Natural killer cell (primary cell): ENCODE data around the gene MRPL16. TPM values are rescaled to one million over a fixed set of nuclear protein-coding genes. Genes with fewer than 3 reads are reported as not detected.
"Not testable (repeated sequence)": the region's sequence is repeated elsewhere in the genome, so short reads cannot be mapped to it uniquely, and the experiment has no call there.

Experiments
- ATAC-seq, 3 donors: fragments of 150-1000 bp in 2 of 3; fragments of 200-7000 bp in 1 of 3; cut with Tn5 transposase; 1 replicate in 1 of 3; 2 replicates in 2 of 3; pipeline ENCODE4 v1.10.0; 2021; ENCODE audit warnings: mild to moderate bottlenecking in 2 of 3, moderate library complexity in 2 of 3
- DNase-seq, 2 donors: peaks; one replicate each; pipeline versions ENCODE4 v3.0.0 to v3.0.0-alpha.2; 2013 to 2021; ENCODE audit warnings: mixed read lengths in 1 of 2
- H3K27ac ChIP-seq: one replicate; pipeline ENCODE4 v1.5.1; 2013; ENCODE audit warnings: mild to moderate bottlenecking, low read length
- H3K27me3 ChIP-seq: one replicate; pipeline ENCODE4 v1.6.1; 2013; ENCODE audit warnings: low read length; ENCODE audit not compliant: control insufficient read depth, insufficient read depth
- H3K36me3 ChIP-seq: one replicate; pipeline ENCODE4 v1.6.1; 2013; ENCODE audit warnings: low read length; ENCODE audit not compliant: control insufficient read depth, insufficient read depth
- H3K4me1 ChIP-seq: one replicate; pipeline ENCODE4 v1.6.1; 2013; ENCODE audit warnings: low read length; ENCODE audit not compliant: control insufficient read depth, insufficient read depth
- H3K4me3 ChIP-seq: one replicate; pipeline ENCODE4 v1.5.1; 2013; ENCODE audit warnings: low read length
- H3K9me3 ChIP-seq: one replicate; pipeline ENCODE4 v1.6.1; 2013; ENCODE audit warnings: low read length; ENCODE audit not compliant: control insufficient read depth, insufficient read depth
- H3K27ac Mint-ChIP-seq, 2 donors: one replicate each; pipeline ENCODE4 v1.8.0; 2022; ENCODE audit warnings: mild to moderate bottlenecking in 2 of 2, mixed read lengths in 2 of 2, moderate library complexity in 1 of 2
- H3K27me3 Mint-ChIP-seq, 2 donors: one replicate each; pipeline ENCODE4 v1.8.0; 2022; ENCODE audit warnings: low read depth in 2 of 2, mixed read lengths in 2 of 2
- H3K36me3 Mint-ChIP-seq: one replicate; pipeline ENCODE4 v1.8.0; 2022; ENCODE audit warnings: mixed read lengths
- H3K4me1 Mint-ChIP-seq, 2 donors: one replicate each; pipeline ENCODE4 v1.8.0; 2022; ENCODE audit warnings: mixed read lengths in 2 of 2
- H3K4me3 Mint-ChIP-seq: one replicate; pipeline ENCODE4 v1.8.0; 2022; ENCODE audit warnings: mild to moderate bottlenecking, moderate library complexity, mixed read lengths
- H3K9me3 Mint-ChIP-seq, 2 donors: one replicate each; pipeline ENCODE4 v1.8.0; 2022; ENCODE audit warnings: mixed read lengths in 2 of 2
- CTCF ChIP-seq: fragments of 200-600 bp; IDR thresholded peaks from one replicate; pipeline ENCODE4 v1.8.0; 2022; ENCODE audit warnings: antibody characterized with exemption
- WGBS: methylation state at CpG from one replicate; pipeline ENCODE4 v1.1.7; 2013; ENCODE audit warnings: missing lambda C conversion rate; ENCODE audit not compliant: insufficient coverage; 5-methylcytosine and 5-hydroxymethylcytosine counted together
- intact Hi-C: fragments of 100-400 bp; cut with micrococcal nuclease; formaldehyde crosslinking; loops from one replicate; pipeline ENCODE4 v1.14.2; 2022
- total RNA-seq, 4 donors: library from RNA; stranded (reverse); fragments of 120-200 nt in 1 of 4; gene quantifications; one replicate each; pipeline versions ENCODE4 v1.2.3 to v1.2.4, GENCODE V29; 2013 to 2022

Gene MRPL16
- total RNA-seq, 3 donors from 2014 or later (not counting 1 experiment from before 2014, with no cell fraction given), result 34.9 to 38.0 (median 37.5) TPM

- Histone ChIP-seq H3K4me1 (peaks cover 10% of the 10 kb centered on the region), H3K9me3 (no peaks in the 10 kb centered on the region), H3K27ac (no peak overlapping the region), H3K4me3 (no peak overlapping the region), H3K36me3 (peaks cover 12% of the 10 kb centered on the region), H3K27me3 (no peaks in the 10 kb centered on the region)
- TF ChIP-seq CTCF, result no peak
- Mint-ChIP-seq H3K27ac (no peak overlapping the region), H3K4me3 (no peak overlapping the region), H3K36me3 (peaks cover 19% of the 10 kb centered on the region), H3K27me3 (peaks cover 0 to 7% of the 10 kb centered on the region in 2 donors), H3K9me3 (no peaks in the 10 kb centered on the region), H3K4me1 (peaks cover 28 to 35% of the 10 kb centered on the region in 2 donors)
- DNase-seq, result no peak
- WGBS, result 82% methylated on average over 3 of the region's 3 CpGs
- intact Hi-C loops, result no loop called here
- ATAC-seq, result no peak
Measured at GRCh38 chr11:59787816-59788215, 22.8 kb downstream of the MRPL16 start.

- TF ChIP-seq CTCF, result no peak
- 94% methylated on average over 4 of the region's 4 CpGs for WGBS
- Histone ChIP-seq H3K9me3 (no peaks in the 10 kb centered on the region), H3K27ac (no peak overlapping the region), H3K4me1 (peaks cover 10% of the 10 kb centered on the region), H3K27me3 (no peaks in the 10 kb centered on the region), H3K4me3 (no peak overlapping the region), H3K36me3 (peaks cover 10% of the 10 kb centered on the region)
- no peak for ATAC-seq
- DNase-seq, result no peak
- H3K4me1 Mint-ChIP-seq, result peaks cover 31 to 39% of the 10 kb centered on the region in 2 donors
- H3K27me3 Mint-ChIP-seq, result peaks cover 0 to 7% of the 10 kb centered on the region in 2 donors
- no peaks in the 10 kb centered on the region for H3K9me3 Mint-ChIP-seq
- H3K4me3 Mint-ChIP-seq, result no peak overlapping the region
- no peak overlapping the region for H3K27ac Mint-ChIP-seq
- H3K36me3 Mint-ChIP-seq, result peaks cover 17% of the 10 kb centered on the region
- intact Hi-C loops, result no loop called here
Measured at GRCh38 chr11:59787255-59787588, 23.4 kb downstream of the MRPL16 start.

- H3K27me3 Mint-ChIP-seq, result peaks cover 0 to 7% of the 10 kb centered on the region in 2 donors
- Histone ChIP-seq H3K4me3 (no peak overlapping the region), H3K27ac (no peak overlapping the region), H3K9me3 (no peaks in the 10 kb centered on the region), H3K36me3 (peaks cover 10% of the 10 kb centered on the region), H3K4me1 (peaks cover 10% of the 10 kb centered on the region), H3K27me3 (no peaks in the 10 kb centered on the region)
- intact Hi-C loops, result no loop called here
- no peak for TF ChIP-seq CTCF
- WGBS, result 91% methylated on average over 4 of the region's 4 CpGs
- no peak for DNase-seq
- no peaks in the 10 kb centered on the region for H3K9me3 Mint-ChIP-seq
- ATAC-seq, result no peak
- H3K27ac Mint-ChIP-seq, result no peak overlapping the region
- no peak overlapping the region for H3K4me3 Mint-ChIP-seq
- peaks cover 13% of the 10 kb centered on the region for H3K36me3 Mint-ChIP-seq
- peaks cover 40 to 49% of the 10 kb centered on the region in 2 donors for H3K4me1 Mint-ChIP-seq
Measured at GRCh38 chr11:59785818-59786217, 24.8 kb downstream of the MRPL16 start.

GRCh38 chr11:59784441-59784840 is 26.1 kb downstream of the MRPL16 start:
- ATAC-seq, H3K27ac ChIP-seq, H3K9me3 ChIP-seq, H3K27me3 Mint-ChIP-seq, intact Hi-C loops, H3K9me3 Mint-ChIP-seq, H3K36me3 ChIP-seq, DNase-seq, H3K4me3 ChIP-seq, H3K27me3 ChIP-seq: not testable (repeated sequence)
- H3K4me1 ChIP-seq, result peaks cover 10% of the 10 kb centered on the region
- 90% methylated on average over 3 of the region's 5 CpGs for WGBS
- Mint-ChIP-seq H3K27ac (peak overlapping the region; percentile 20 to 67), H3K36me3 (peaks cover 11% of the 10 kb centered on the region), H3K4me3 (peak overlapping the region; percentile 72), H3K4me1 (peaks cover 43 to 49% of the 10 kb centered on the region in 2 donors)
